ENCODE results near the gene TAS1R1. TPM values are rescaled to one million over a fixed set of nuclear protein-coding genes. Genes with fewer than 3 reads are reported as not detected.

The TAS1R1 gene
- total and polyA plus RNA-seq, 10 of the 15 experiments (the other 5 are each of a cell fraction or from before 2014, with no cell fraction given) = 0.03 to 0.06 (median 0.04) TPM; not detected in 7

DNA sequence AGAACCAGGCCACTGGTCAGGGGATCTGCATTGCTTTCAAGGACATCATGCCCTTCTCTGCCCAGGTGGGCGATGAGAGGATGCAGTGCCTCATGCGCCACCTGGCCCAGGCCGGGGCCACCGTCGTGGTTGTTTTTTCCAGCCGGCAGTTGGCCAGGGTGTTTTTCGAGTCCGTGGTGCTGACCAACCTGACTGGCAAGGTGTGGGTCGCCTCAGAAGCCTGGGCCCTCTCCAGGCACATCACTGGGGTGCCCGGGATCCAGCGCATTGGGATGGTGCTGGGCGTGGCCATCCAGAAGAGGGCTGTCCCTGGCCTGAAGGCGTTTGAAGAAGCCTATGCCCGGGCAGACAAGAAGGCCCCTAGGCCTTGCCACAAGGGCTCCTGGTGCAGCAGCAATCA, 19.7 kb downstream of the TAS1R1 start:
- Histone ChIP-seq H3K79me2 (ENCODE audit: control insufficient read depth, insufficient read depth, low read length) (no peaks in the 10 kb centered on the region), H3K4me2 (ENCODE audit: control insufficient read depth, insufficient read depth) (no peak overlapping the region), H2AFZ (ENCODE audit: control insufficient read depth, low read depth, low read length) (no peak overlapping the region), H3K4me3 (no peak overlapping the region), H3K27ac (ENCODE audit: control insufficient read depth, insufficient read depth) (no peak overlapping the region), H3K4me1 (ENCODE audit: control insufficient read depth, insufficient read depth, low read length) (peaks cover 5% of the 10 kb centered on the region; the same call in 1 of the 2 replicates), H3K9me3 (replicated peaks; ENCODE audit: control insufficient read depth, insufficient read depth, low read length) (no peaks in the 10 kb centered on the region; the same call in 1 of the 3 replicates), H3K36me3 (ENCODE audit: control insufficient read depth in 2 of 2, insufficient read depth in 2 of 2, low read length in 1 of 2) (no peaks in the 10 kb centered on the region), H3K27me3 (replicated peaks in 1 of 2; ENCODE audit: control insufficient read depth in 2 of 2, insufficient read depth in 2 of 2, low read length in 1 of 2) (no peaks in the 10 kb centered on the region), H4K20me1 (ENCODE audit: control insufficient read depth, insufficient read depth) (no peaks in the 10 kb centered on the region), H3K9ac (ENCODE audit: control insufficient read depth, insufficient read depth, low read length) (no peak overlapping the region)
- intact Hi-C loops (cut with micrococcal nuclease; ENCODE audit: unreplicated experiment) = no loop called here
- ChIA-PET SMC1A (ENCODE audit: uncharacterized antibody, unreplicated experiment) (no interaction called here), CTCF (interaction anchor here (2.1 kb wide), 1 partner anchor 20 kb away, joined by 6 read pairs; the partner anchor contains the start of genes NOL9 and TAS1R1), POLR2A (interaction anchor here (0.7 kb wide), 1 partner anchor 224 kb away, joined by 3 read pairs; no protein-coding TSS in a partner anchor), RAD21 (ENCODE audit: unreplicated experiment) (no interaction called here)
- no peak for DNase-seq (ENCODE audit: low read depth, low spot score)
- in situ Hi-C loops (cut with MboI) = no loop called here
- TF ChIP-seq, protein P1, sequence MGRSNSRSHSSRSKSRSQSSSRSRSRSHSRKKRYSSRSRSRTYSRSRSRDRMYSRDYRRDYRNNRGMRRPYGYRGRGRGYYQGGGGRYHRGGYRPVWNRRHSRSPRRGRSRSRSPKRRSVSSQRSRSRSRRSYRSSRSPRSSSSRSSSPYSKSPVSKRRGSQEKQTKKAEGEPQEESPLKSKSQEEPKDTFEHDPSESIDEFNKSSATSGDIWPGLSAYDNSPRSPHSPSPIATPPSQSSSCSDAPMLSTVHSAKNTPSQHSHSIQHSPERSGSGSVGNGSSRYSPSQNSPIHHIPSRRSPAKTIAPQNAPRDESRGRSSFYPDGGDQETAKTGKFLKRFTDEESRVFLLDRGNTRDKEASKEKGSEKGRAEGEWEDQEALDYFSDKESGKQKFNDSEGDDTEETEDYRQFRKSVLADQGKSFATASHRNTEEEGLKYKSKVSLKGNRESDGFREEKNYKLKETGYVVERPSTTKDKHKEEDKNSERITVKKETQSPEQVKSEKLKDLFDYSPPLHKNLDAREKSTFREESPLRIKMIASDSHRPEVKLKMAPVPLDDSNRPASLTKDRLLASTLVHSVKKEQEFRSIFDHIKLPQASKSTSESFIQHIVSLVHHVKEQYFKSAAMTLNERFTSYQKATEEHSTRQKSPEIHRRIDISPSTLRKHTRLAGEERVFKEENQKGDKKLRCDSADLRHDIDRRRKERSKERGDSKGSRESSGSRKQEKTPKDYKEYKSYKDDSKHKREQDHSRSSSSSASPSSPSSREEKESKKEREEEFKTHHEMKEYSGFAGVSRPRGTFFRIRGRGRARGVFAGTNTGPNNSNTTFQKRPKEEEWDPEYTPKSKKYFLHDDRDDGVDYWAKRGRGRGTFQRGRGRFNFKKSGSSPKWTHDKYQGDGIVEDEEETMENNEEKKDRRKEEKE (IDR thresholded peaks at IDR 0.05) = no peak
- TF ChIP-seq, protein P2, sequence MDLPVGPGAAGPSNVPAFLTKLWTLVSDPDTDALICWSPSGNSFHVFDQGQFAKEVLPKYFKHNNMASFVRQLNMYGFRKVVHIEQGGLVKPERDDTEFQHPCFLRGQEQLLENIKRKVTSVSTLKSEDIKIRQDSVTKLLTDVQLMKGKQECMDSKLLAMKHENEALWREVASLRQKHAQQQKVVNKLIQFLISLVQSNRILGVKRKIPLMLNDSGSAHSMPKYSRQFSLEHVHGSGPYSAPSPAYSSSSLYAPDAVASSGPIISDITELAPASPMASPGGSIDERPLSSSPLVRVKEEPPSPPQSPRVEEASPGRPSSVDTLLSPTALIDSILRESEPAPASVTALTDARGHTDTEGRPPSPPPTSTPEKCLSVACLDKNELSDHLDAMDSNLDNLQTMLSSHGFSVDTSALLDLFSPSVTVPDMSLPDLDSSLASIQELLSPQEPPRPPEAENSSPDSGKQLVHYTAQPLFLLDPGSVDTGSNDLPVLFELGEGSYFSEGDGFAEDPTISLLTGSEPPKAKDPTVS (IDR thresholded peaks at IDR 0.05; ENCODE audit: low read depth, low read length) = no peak
- TF ChIP-seq, protein P3, sequence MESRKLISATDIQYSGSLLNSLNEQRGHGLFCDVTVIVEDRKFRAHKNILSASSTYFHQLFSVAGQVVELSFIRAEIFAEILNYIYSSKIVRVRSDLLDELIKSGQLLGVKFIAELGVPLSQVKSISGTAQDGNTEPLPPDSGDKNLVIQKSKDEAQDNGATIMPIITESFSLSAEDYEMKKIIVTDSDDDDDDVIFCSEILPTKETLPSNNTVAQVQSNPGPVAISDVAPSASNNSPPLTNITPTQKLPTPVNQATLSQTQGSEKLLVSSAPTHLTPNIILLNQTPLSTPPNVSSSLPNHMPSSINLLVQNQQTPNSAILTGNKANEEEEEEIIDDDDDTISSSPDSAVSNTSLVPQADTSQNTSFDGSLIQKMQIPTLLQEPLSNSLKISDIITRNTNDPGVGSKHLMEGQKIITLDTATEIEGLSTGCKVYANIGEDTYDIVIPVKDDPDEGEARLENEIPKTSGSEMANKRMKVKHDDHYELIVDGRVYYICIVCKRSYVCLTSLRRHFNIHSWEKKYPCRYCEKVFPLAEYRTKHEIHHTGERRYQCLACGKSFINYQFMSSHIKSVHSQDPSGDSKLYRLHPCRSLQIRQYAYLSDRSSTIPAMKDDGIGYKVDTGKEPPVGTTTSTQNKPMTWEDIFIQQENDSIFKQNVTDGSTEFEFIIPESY (IDR thresholded peaks at IDR 0.05) = no peak
- TF ChIP-seq HDAC2 (IDR thresholded peaks at IDR 0.05) (no peak), BRCA1 (IDR thresholded peaks at IDR 0.05; ENCODE audit: low read depth, low read length) (no peak), NFIC (IDR thresholded peaks at IDR 0.05; ENCODE audit: low read depth, low read length) (no peak), SMAD5 (IDR thresholded peaks at IDR 0.05; ENCODE audit: low read depth) (no peak)
- TF ChIP-seq, protein P4, sequence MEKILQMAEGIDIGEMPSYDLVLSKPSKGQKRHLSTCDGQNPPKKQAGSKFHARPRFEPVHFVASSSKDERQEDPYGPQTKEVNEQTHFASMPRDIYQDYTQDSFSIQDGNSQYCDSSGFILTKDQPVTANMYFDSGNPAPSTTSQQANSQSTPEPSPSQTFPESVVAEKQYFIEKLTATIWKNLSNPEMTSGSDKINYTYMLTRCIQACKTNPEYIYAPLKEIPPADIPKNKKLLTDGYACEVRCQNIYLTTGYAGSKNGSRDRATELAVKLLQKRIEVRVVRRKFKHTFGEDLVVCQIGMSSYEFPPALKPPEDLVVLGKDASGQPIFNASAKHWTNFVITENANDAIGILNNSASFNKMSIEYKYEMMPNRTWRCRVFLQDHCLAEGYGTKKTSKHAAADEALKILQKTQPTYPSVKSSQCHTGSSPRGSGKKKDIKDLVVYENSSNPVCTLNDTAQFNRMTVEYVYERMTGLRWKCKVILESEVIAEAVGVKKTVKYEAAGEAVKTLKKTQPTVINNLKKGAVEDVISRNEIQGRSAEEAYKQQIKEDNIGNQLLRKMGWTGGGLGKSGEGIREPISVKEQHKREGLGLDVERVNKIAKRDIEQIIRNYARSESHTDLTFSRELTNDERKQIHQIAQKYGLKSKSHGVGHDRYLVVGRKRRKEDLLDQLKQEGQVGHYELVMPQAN (conservative IDR thresholded peaks at IDR 0.05) = no peak
- no TSS peak for BruUV-seq (replicated peaks)
- ATAC-seq = no peak
- WGBS (ENCODE audit: insufficient coverage, insufficient replicate concordance, low lambda C conversion rate, missing lambda C conversion rate) = 49% methylated on average over 14 of the region's 14 CpGs
- no peak for FAIRE-seq

All from GM12878 (cell line).